Kidney (tissue), 14 donors: Measurements from ENCODE around the gene SDC4. TPM values are rescaled to one million over a fixed set of nuclear protein-coding genes. Genes with fewer than 3 reads are reported as not detected.

Experiments used
- DNase-seq, 5 donors: peaks; one replicate each; pipeline ENCODE4 v3.0.0-alpha.2; 2013 to 2020
- FAIRE-seq: peaks from 2 replicates; lab custom pipeline; 2012; peaks lifted over from hg19 to GRCh38; lab: Jason Lieb, UNC
- H3K27ac ChIP-seq, 2 donors: one replicate each; pipeline ENCODE4 v1.7.0; 2013; ENCODE audit warnings: low read depth in 2 of 2, low read length in 2 of 2, inconsistent platforms in 1 of 2
- H3K27me3 ChIP-seq: one replicate; pipeline ENCODE4 v1.7.1; 2013; ENCODE audit warnings: low read length, inconsistent platforms; ENCODE audit not compliant: control insufficient read depth, insufficient read depth
- H3K36me3 ChIP-seq, 3 donors: one replicate each; pipeline versions ENCODE4 v1.7.0 to v1.7.1; 2013; ENCODE audit warnings: low read length in 3 of 3, control low read depth in 1 of 3, inconsistent platforms in 1 of 3; ENCODE audit not compliant: insufficient read depth in 3 of 3, control insufficient read depth in 2 of 3
- H3K4me1 ChIP-seq, 3 donors: one replicate each; pipeline versions ENCODE4 v1.7.0 to v1.7.1; 2013; ENCODE audit warnings: low read length in 3 of 3, inconsistent platforms in 1 of 3, low read depth in 1 of 3; ENCODE audit not compliant: control insufficient read depth in 2 of 3, insufficient read depth in 2 of 3
- H3K4me3 ChIP-seq, 3 donors: one replicate each; pipeline versions ENCODE4 v1.7.0 to v1.8.1; 2013; ENCODE audit warnings: low read length in 3 of 3, control low read depth in 1 of 3, inconsistent platforms in 1 of 3
- H3K9ac ChIP-seq, 3 donors: one replicate each; pipeline versions ENCODE4 v1.7.0 to v1.7.1; 2013; ENCODE audit warnings: low read length in 3 of 3, control low read depth in 1 of 3, inconsistent platforms in 1 of 3
- H3K9me3 ChIP-seq, 3 donors: one replicate each; pipeline versions ENCODE4 v1.7.0 to v1.7.1; 2013; ENCODE audit warnings: low read length in 3 of 3, control low read depth in 1 of 3, inconsistent platforms in 1 of 3; ENCODE audit not compliant: control insufficient read depth in 2 of 3, insufficient read depth in 1 of 3
- CTCF ChIP-seq: IDR thresholded peaks from 3 replicates; pipeline ENCODE4 v1.5.1; 2012; ENCODE audit warnings: mild to moderate bottlenecking, moderate library complexity, borderline replicate concordance; ENCODE audit not compliant: insufficient read depth; ENCODE audit errors: extremely low read depth
- intact Hi-C: fragments of 100-400 bp; cut with DNase I; formaldehyde crosslinking; loops from one replicate; pipeline ENCODE4 v1.11.1; 2022
- polyA plus RNA-seq: library from polyadenylated mRNA; stranded (reverse); fragments of 350-450 nt; fragmentation: Illumina TruSeq; extraction: RNeasy Lipid Tissue Mini Kit (QIAGEN cat#74804); gene quantifications from one replicate; pipeline ENCODE4 v1.2.3, GENCODE V29; 2014; ENCODE audit warnings: low read depth, low replicate concordance; ENCODE audit not compliant: insufficient read depth
- total RNA-seq: library from RNA; stranded (reverse); fragmentation: NEBNext Ultra II Directional; extraction: Animal tissue kit (Norgen Biotek cat#: 25700); gene quantifications from one replicate; pipeline ENCODE4 v1.2.1, GENCODE V29; 2021
- donor health status: control.
- donor health status: control.
- donor health status: control.
- donor health status: control.
- donor health status: control.
- donor health status: DM: yes; HTN: yes; CAD: no.
- donor health status: Normal renal cell carcinoma (clear cell type).

Gene SDC4
- total and polyA plus RNA-seq, 2 donors from 2014 or later = 242 to 397 TPM

GRCh38 chr20:45288860-45289259 is 59.4 kb downstream of the SDC4 start:
- Histone ChIP-seq H3K36me3 (no peaks in the 10 kb centered on the region), H3K27ac (no peak overlapping the region), H3K27me3 (no peaks in the 10 kb centered on the region), H3K4me3 (no peak overlapping the region), H3K9ac (no peak overlapping the region), H3K9me3 (no peaks in the 10 kb centered on the region), H3K4me1 (no peaks in the 10 kb centered on the region)
- FAIRE-seq (no peak), DNase-seq (peak in 1 of 5 donors; percentile 14)
- intact Hi-C loops = no loop called here
- no peak for TF ChIP-seq CTCF

GRCh38 chr20:45288376-45288775 is 59.8 kb downstream of the SDC4 start:
- TF ChIP-seq CTCF = no peak
- intact Hi-C loops = no loop called here
- no peaks in the 10 kb centered on the region for H3K9me3 ChIP-seq
- DNase-seq (peak in 1 of 5 donors; percentile 14), FAIRE-seq (no peak)
- H3K27me3 ChIP-seq = no peaks in the 10 kb centered on the region
- no peak overlapping the region for H3K4me3 ChIP-seq
- no peaks in the 10 kb centered on the region for H3K36me3 ChIP-seq
- H3K27ac ChIP-seq = no peak overlapping the region
- no peaks in the 10 kb centered on the region for H3K4me1 ChIP-seq
- no peak overlapping the region for H3K9ac ChIP-seq

GRCh38 chr20:45283551-45284057 is 64.6 kb downstream of the SDC4 start:
- H3K4me3 ChIP-seq = no peak overlapping the region
- FAIRE-seq (no peak), DNase-seq (no peak)
- H3K4me1 ChIP-seq = no peaks in the 10 kb centered on the region
- TF ChIP-seq CTCF = no peak
- intact Hi-C loops = no loop called here
- no peaks in the 10 kb centered on the region for H3K9me3 ChIP-seq
- H3K9ac ChIP-seq = no peak overlapping the region
- H3K27me3 ChIP-seq = no peaks in the 10 kb centered on the region
- no peaks in the 10 kb centered on the region for H3K36me3 ChIP-seq
- no peak overlapping the region for H3K27ac ChIP-seq
